Posterior vena cava (tissue), 2 donors: ENCODE data around the gene ARMH3. TPM values are rescaled to one million over a fixed set of nuclear protein-coding genes. Genes with fewer than 3 reads are reported as not detected.

Experiments used
- DNase-seq: peaks from one replicate; pipeline ENCODE4 v3.0.0-alpha.2; 2020; ENCODE audit warnings: low spot score
- intact Hi-C, 2 donors: fragments of 100-400 bp; cut with DNase I; formaldehyde crosslinking; loops; one replicate each; pipeline versions ENCODE4 v1.14.1 to v1.14.2; 2022 to 2023
- total RNA-seq, 2 donors: library from RNA; stranded (reverse); fragmentation: NEBNext Ultra II Directional; extraction: Animal tissue kit (Norgen Biotek cat#: 25700); gene quantifications; one replicate each; pipeline ENCODE4 v1.2.1, GENCODE V29; 2021
- donor health status: DM: yes; HTN: yes; CAD: no.
- donor health status: DM: yes; HTN: yes; CAD: no.

The ARMH3 gene
- total RNA-seq, 2 donors from 2014 or later: 19.6 to 22.3 TPM

DNA sequence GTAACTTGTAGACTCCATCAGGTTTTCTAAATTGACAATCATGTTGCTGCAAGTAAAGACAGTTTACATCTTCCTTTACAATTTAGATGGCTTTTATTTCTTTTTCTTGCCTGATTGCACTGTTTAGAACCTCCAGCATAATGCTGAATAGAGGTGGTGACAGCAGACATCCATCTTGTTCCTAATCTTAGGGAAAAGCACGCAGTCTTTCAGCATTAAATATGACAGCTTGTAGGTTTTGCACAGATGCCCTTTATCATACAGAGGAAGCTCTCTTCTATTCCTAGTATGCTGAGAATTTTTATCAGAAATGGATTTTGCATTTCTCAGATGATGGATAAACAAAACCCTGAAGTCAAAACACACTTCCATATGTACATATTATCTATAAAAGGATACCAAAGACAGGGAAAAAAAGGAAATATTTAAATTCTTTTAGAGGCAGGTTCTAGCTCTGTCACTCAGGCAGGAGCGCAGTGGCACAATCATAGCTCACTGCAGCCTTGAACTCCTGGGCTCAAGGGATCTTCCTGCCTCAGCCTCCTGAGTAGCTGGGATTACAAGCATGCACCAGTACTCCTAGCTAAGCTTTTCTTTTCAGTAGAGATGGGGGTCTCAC is 143.3 kb downstream of the ARMH3 start:
- DNase-seq: no peak
- intact Hi-C loops: no loop called here

DNA sequence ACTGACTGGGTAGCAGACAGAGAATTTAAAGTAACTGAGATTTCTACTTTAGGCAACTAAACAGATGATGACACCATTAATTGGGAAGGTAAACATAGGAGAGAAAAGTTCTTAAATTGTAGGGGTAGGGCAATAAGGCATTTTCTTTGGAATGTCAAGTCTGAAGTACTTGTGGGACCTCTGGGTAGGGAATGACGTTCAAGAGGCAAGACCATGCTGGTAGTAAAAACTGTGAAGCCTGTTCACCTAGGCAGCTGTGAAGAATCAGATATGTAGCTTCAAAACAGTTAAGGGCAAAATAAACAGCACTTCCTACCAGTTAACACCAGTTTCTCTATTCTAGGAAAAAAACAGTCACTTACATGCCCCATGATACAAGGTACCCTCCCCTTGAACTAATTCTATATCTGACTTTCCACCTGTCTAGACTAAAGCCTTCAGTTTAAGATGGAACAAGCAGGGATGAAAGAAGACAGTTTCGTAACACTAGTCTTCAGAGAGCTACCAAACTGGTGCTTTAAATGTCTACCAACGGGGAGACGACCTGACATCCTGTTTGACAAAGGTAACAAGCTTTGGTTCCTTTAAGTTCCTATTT is 149.3 kb downstream of the ARMH3 start:
- DNase-seq: no peak
- intact Hi-C loops: no loop called here

DNA sequence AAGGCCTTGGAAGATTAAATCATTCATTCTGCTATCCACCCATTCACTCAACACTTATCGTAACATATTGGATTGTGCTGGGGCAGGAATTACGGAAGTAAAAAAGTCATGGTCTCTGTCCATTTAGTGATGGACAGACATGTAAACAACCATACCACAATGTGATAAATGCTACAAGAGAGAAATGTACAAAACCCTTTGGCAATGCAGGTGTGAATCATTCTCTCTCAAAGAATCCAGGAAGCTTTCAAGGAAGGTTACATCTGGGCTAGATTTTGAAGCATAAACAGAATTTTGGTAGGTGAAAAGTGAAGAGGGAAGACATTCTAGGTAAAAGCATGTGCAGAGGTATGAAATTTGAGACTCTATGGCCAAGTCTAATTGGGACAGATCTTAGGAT is 150.7 kb downstream of the ARMH3 start:
- DNase-seq: no peak
- intact Hi-C loops: no loop called here

GRCh38 chr10:101903827-101904550 is 152.0 kb downstream of the ARMH3 start:
- no peak for DNase-seq
- intact Hi-C loops: no loop called here

- intact Hi-C loops: no loop called here
- DNase-seq: no peak
Measured at GRCh38 chr10:101902820-101903145, 153.2 kb downstream of the ARMH3 start.

DNA sequence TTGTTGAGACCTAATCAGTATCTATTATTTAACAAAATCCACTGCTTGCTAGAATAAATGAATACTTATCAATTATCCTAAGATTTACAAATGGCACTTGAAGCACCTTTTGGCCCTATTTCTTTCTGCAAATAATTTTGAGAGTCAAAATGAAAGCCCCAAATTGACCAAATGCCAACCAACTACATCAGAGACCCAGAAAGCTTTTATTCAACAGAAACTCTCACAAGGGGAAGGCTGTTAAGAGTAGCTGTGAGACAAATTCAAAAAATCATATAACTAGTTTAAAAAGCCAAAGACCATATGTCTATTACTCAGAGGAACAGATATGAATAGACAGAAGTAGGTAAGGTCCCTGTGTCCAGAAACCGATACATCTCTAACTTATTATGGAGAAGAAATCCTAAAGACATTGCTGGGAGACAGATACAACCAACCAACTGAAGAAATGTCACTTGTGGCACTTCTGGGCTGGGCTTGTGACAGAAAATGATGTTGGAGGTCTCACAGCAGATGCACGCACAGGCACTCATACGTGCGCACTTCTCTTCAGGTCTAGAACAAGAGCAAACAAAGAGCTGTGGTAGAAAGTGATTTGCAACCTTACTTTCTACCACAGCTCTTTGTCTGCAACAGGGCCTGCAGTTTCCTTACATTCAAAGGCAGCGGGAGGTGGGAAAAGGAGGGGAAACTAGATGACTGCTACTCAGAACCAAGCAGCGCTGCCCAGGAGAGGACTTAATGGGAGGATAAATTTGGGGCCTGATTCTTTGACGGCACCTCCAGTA is 153.7 kb downstream of the ARMH3 start:
- no peak for DNase-seq
- intact Hi-C loops: no loop called here

GRCh38 chr10:101901340-101901739 is 154.6 kb downstream of the ARMH3 start:
- no peak for DNase-seq
- intact Hi-C loops: no loop called here

DNA sequence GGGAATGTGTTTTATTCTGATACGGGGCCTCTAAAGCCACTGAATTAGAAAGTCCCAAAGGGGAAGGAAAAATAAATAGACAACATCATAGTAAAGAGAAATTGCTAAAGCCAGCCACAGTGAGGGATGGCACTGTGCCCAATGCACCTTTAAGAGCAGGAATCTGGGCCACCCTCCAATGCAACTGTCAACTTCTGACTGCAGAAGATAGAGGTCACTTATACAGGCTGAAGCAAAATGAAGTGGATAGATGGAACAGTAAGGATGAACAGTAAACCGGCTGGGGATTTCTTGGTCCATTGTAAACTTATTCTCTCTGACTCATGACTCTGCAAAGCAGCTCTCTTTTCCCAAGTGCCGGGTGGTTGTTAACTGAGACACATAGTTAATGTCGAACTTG is 158.3 kb downstream of the ARMH3 start:
- DNase-seq: no peak
- intact Hi-C loops: no loop called here

- intact Hi-C loops: no loop called here
Measured at GRCh38 chr10:101896225-101896877, 159.6 kb downstream of the ARMH3 start.

GRCh38 chr10:101895781-101896180 is 160.2 kb downstream of the ARMH3 start:
- intact Hi-C loops: no loop called here
- no peak for DNase-seq

More at GRCh38 chr10:101896225-101896877, 159.6 kb downstream of the ARMH3 start:
- no peak for DNase-seq

GRCh38 chr10:101894742-101895141 is 161.2 kb downstream of the ARMH3 start:
- intact Hi-C loops: no loop called here
- DNase-seq: no peak

DNA sequence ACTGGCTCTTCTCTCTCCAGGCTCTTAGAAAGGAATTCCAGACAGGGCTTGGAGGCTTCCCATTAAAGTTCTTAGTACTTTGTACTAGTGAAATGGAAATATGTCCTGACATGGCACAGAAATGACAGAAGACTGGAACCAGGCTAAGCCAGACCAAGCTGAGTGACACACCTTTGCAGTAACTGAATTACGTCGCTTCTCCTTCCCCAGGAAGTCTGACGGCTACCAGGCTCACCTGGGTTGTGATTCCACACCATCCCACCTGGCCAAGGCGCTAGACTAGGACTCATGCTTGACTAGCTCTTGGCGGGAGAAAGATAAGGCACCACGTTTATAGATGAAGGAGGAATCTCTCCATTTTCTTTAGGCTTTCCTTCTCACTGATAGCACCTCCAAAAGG is 161.7 kb downstream of the ARMH3 start:
- no peak for DNase-seq
- intact Hi-C loops: no loop called here

DNA sequence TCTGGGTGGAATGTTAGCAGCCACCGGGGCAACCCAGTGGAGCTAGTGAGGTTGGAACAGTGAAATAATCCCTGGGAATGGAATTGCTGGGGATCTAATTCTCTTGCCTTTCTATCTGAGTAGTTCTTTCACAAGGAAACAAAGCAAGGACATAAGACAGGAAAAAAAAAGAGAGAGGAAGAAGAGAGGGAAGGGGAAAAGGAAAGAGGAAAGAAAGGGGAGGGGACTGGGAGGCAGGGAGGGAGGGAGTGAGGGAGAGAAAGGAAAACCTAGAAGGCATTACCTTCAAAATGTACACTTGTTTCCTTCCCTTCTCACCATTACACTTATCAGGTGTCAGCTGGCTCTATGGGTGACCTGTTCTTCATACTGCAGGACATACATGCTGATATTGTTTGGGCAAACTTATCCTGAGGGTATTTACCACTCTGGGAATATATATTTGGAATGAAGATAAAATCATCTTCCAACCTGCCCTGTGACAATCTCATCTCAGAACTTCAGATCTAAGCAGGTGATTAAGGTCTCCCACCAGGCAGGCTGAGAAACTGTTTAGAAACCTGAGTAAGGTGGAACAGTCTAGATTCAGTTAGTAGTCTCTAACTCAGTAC is 162.4 kb downstream of the ARMH3 start:
- intact Hi-C loops: no loop called here

GRCh38 chr10:101892782-101893391 is 163.1 kb downstream of the ARMH3 start:
- intact Hi-C loops: no loop called here
- DNase-seq: no peak

More for the DNA sequence above, 162.4 kb downstream of the ARMH3 start:
- DNase-seq: no peak

- peak; percentile 88 for DNase-seq
- intact Hi-C loops: loop anchor here (2.0 to 5.0 kb wide), 2 partner anchors 119 to 123 kb away; no protein-coding TSS in a partner anchor
Measured at GRCh38 chr10:101889256-101890210, 166.4 kb downstream of the ARMH3 start.

DNA sequence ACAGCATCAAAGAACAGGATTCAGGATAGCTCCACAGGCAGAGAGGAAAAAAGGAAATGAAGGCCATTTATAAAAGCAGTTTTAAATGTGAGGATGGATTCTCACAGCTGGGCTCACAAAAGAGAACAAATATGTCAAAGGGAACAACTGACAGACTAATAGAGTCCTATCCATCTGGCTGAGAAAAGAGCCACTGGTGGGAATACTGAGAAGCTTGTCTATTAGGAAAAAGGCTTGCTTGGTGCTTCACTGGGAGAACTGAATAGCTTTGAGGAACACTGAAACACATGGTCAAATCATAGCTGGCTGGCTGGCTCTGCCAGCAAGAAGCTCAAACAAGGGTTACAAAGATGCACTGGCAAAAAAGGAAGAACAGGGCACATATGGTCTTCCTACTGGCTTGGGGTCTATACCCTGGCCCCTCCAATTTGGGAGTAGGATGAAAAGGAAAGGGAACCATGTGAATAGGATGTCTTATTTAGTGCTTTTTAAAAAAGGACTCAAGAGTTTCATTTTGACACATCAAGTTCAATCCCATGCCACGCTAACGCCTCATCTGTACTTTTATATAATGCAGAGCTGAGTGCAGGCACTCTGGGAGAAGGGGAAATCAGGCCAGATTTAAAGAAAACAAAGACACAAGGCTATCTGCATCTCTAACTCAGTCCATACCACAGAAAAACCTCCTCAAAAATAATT is 167.6 kb downstream of the ARMH3 start:
- DNase-seq: no peak
- intact Hi-C loops: loop anchor here (2.0 to 5.0 kb wide), 2 partner anchors 120 to 124 kb away; no protein-coding TSS in a partner anchor

DNA sequence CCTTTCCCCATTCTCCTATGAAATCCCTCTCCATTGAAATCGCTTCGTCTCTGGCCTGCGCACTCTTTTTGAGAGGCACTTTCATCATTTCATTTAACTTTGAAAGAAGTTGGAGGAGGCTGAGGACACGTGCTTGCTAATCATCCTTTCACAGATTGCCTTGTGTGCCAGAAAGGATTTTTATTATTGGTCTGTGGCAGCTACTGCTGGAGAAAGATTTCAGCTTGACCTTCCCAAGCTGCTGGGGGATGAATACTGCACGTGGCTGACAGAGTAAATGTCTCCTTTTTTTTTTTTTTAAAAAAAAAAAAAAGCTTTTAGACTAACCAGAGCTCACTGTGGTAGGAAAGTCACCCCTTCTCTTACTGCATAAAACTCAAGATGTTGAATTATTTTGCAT is 168.2 kb downstream of the ARMH3 start:
- DNase-seq: no peak
- intact Hi-C loops: loop anchor here (2.0 to 5.0 kb wide), 2 partner anchors 121 to 125 kb away; no protein-coding TSS in a partner anchor
